ENCODE data around the gene KRT74. TPM values are rescaled to one million over a fixed set of nuclear protein-coding genes. Genes with fewer than 3 reads are reported as not detected.

Gene KRT74
- total and polyA plus RNA-seq, 12 donors, result not detected

DNA sequence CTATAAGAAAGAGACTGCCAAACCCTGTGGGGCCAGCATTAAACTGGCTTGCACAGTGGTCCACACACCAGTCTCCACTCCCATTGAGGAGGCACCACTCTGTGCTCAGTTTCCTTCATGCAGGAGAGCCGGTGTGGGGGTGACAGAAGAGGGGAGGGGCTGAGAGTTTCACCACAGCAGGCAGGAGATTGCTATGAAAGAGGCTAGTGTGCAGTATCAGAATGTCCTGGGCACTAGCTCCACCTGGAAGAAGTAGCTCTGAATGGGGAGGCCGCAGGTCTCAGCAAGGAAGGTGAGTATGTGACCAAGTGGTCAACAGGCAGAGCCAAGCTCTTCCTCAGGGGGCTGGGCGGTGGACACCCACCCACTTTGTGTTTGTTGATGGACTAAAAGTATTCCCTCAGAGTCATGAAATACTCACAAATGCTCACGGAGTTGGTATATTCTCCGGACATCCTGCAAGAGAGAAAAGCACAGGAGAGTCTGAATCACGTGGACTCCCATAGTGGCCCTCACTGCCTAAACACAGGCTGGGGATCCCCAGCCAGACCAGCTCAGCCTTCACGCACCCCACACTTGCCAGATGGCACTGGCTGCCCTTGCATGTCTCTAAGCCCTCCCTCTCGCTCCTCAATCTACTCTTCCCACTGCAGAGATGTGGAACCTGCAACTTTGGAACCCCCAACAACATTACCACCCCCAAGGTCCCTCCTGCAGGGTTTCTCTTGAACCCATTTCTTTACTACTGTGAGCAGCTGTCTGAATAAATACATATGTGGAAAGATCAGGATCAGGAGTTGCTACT is 35.4 kb upstream of the KRT74 start:
- intact Hi-C loops (cut with DNase I), result no loop called here
- Histone ChIP-seq H3K4me3 (no peak overlapping the region), H3K9me3 (replicated peaks in 1 of 3) (no peaks in the 10 kb centered on the region), H3K36me3 (replicated peaks in 1 of 2) (no peaks in the 10 kb centered on the region), H3K27me3 (peaks cover 4% of the 10 kb centered on the region), H3K4me1 (replicated peaks in 1 of 2) (no peaks in the 10 kb centered on the region), H3K27ac (no peak overlapping the region)
- DNase-seq, result peak in 2 of 7 donors; percentile 8 to 17
- 65 to 76% (median 72%) methylated on average over 5 to 8 of the region's 8 CpGs for WGBS, 4 donors
- TF ChIP-seq CTCF (IDR thresholded peaks at IDR 0.05) (no peak), POLR2A (IDR thresholded peaks at IDR 0.05) (no peak)

DNA sequence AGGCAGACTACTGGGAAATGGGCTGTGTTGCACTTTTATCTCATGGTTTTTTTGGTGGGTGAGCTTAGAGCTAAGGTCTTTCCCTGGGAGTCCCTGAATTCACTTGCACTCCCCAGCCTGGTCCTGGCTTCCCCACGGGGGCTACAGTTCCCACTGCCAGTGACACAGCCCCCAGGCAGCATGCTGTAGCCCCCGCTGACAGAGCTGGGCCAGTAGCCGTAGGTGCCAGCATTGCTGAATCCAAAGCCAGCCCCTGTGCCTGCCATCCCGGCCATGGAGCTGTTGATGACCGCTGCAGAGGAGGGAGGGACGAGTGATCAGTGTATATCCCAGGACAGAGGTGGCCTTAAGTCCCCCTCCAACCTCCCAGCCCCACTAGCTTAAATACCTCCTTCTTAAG is 34.5 kb upstream of the KRT74 start:
- Histone ChIP-seq H3K9me3 (replicated peaks in 1 of 3) (no peaks in the 10 kb centered on the region), H3K27me3 (peaks cover 4% of the 10 kb centered on the region), H3K27ac (no peak overlapping the region), H3K36me3 (replicated peaks in 1 of 2) (no peaks in the 10 kb centered on the region), H3K4me3 (no peak overlapping the region), H3K4me1 (replicated peaks in 1 of 2) (no peaks in the 10 kb centered on the region)
- peak in 1 of 7 donors; percentile 13 for DNase-seq
- intact Hi-C loops (cut with DNase I), result no loop called here
- 67 to 83% (median 76%) methylated on average over 1 to 6 of the region's 6 CpGs for WGBS, 4 donors
- TF ChIP-seq POLR2A (IDR thresholded peaks at IDR 0.05) (no peak), CTCF (IDR thresholded peaks at IDR 0.05) (no peak)

DNA sequence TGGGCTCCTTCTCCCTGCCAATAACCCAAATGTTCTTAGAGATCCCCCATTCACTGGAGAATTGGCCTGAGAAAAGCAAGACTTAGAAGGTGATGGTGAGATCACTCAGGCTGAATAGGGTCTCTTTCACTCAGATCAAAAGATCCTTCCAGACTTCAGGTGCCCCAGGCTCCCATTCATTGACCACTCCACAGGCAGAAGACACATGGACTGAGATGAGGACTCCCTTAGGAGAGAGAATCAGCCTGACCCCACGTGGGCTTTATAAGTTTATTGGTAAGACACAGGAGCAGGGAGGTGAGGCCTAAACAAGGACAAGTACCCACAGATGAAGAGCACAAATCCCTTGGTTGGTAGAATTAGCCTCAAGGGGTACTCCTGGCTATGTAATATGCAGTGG is 33.7 kb upstream of the KRT74 start:
- DNase-seq, result peak in 1 of 7 donors; percentile 2

More for the DNA sequence above, 33.7 kb upstream of the KRT74 start:
- peaks cover 10% of the 10 kb centered on the region for H3K27me3 ChIP-seq
- TF ChIP-seq CTCF (IDR thresholded peaks at IDR 0.05) (no peak), POLR2A (IDR thresholded peaks at IDR 0.05) (no peak)
- no peak overlapping the region for H3K27ac ChIP-seq
- no peaks in the 10 kb centered on the region for H3K36me3 ChIP-seq (replicated peaks in 1 of 2)
- H3K9me3 ChIP-seq (replicated peaks in 1 of 3), result no peaks in the 10 kb centered on the region
- WGBS, 4 donors, result 14 to 89% (median 69%) methylated on average over 1 of the region's 1 CpG
- no peaks in the 10 kb centered on the region for H3K4me1 ChIP-seq (replicated peaks in 1 of 2)
- intact Hi-C loops (cut with DNase I), result no loop called here
- H3K4me3 ChIP-seq, result no peak overlapping the region
